ENCODE data around the gene OR6V1. TPM values are rescaled to one million over a fixed set of nuclear protein-coding genes. Genes with fewer than 3 reads are reported as not detected.

OR6V1 gene
- total RNA-seq, 2 donors from 2014 or later, result not detected

- no peaks in the 10 kb centered on the region for H3K9me3 Mint-ChIP-seq
- no peak overlapping the region for H3K27ac Mint-ChIP-seq
Measured at GRCh38 chr7:143005632-143006260, 46.4 kb upstream of the OR6V1 start.

GRCh38 chr7:143008007-143008901 lies 43.9 kb upstream of the OR6V1 start:
- peaks cover 8% of the 10 kb centered on the region for H3K27me3 ChIP-seq (ENCODE audit: control insufficient read depth, insufficient read depth, low read length, poor library complexity, severe bottlenecking)
- WGBS, 2 experiments (ENCODE audit: insufficient coverage in 1 of 2, insufficient read length in 1 of 2), result 52 to 71% methylated on average over 17 to 23 of the region's 24 CpGs
- no peaks in the 10 kb centered on the region for H3K9me3 Mint-ChIP-seq
- H3K9me3 ChIP-seq (ENCODE audit: control insufficient read depth, low read length), result no peaks in the 10 kb centered on the region
- DNase-seq, result peak; percentile 96
- no peaks in the 10 kb centered on the region for H3K36me3 Mint-ChIP-seq (ENCODE audit: low read depth)
- H3K27ac ChIP-seq (ENCODE audit: low read depth, low read length), result no peak overlapping the region
- H3K9ac ChIP-seq (ENCODE audit: extremely low read depth, low read length, poor library complexity, severe bottlenecking), result no peak overlapping the region
- no peak overlapping the region for H3K4me3 Mint-ChIP-seq
- peaks cover 1% of the 10 kb centered on the region for H3K4me1 Mint-ChIP-seq
- H3K36me3 ChIP-seq (ENCODE audit: control insufficient read depth, insufficient read depth, low read length), result no peaks in the 10 kb centered on the region
- H3K27ac Mint-ChIP-seq, result no peak overlapping the region
- no peaks in the 10 kb centered on the region for H3K4me1 ChIP-seq (ENCODE audit: control insufficient read depth, insufficient read depth, low read length)
- TF ChIP-seq CTCF (conservative IDR thresholded peaks at IDR 0.05), result peak; percentile 97
- no peak overlapping the region for H3K4me3 ChIP-seq (ENCODE audit: low read length)
- peaks cover 14% of the 10 kb centered on the region for H3K27me3 Mint-ChIP-seq (ENCODE audit: insufficient read depth)

More at GRCh38 chr7:143005632-143006260, 46.4 kb upstream of the OR6V1 start:
- Mint-ChIP-seq H3K4me1 (peaks cover 1% of the 10 kb centered on the region), H3K4me3 (no peak overlapping the region), H3K36me3 (ENCODE audit: low read depth) (no peaks in the 10 kb centered on the region), H3K27me3 (ENCODE audit: insufficient read depth) (peaks cover 12% of the 10 kb centered on the region)
- no peak for TF ChIP-seq CTCF (conservative IDR thresholded peaks at IDR 0.05)
- Histone ChIP-seq H3K27me3 (ENCODE audit: control insufficient read depth, insufficient read depth, low read length, poor library complexity, severe bottlenecking) (peaks cover 8% of the 10 kb centered on the region), H3K4me3 (ENCODE audit: low read length) (no peak overlapping the region), H3K36me3 (ENCODE audit: control insufficient read depth, insufficient read depth, low read length) (no peaks in the 10 kb centered on the region), H3K9ac (ENCODE audit: extremely low read depth, low read length, poor library complexity, severe bottlenecking) (no peak overlapping the region), H3K9me3 (ENCODE audit: control insufficient read depth, low read length) (no peaks in the 10 kb centered on the region), H3K4me1 (ENCODE audit: control insufficient read depth, insufficient read depth, low read length) (no peaks in the 10 kb centered on the region), H3K27ac (ENCODE audit: low read depth, low read length) (no peak overlapping the region)
- WGBS, 2 experiments (ENCODE audit: insufficient coverage in 1 of 2, insufficient read length in 1 of 2), result 90% methylated on average over 4 to 6 of the region's 6 CpGs
- no peak for DNase-seq

- Histone ChIP-seq H3K27me3 (ENCODE audit: control insufficient read depth, insufficient read depth, low read length, poor library complexity, severe bottlenecking) (no peaks in the 10 kb centered on the region), H3K4me3 (ENCODE audit: low read length) (no peak overlapping the region), H3K9me3 (ENCODE audit: control insufficient read depth, low read length) (no peaks in the 10 kb centered on the region), H3K27ac (ENCODE audit: low read depth, low read length) (no peak overlapping the region), H3K4me1 (ENCODE audit: control insufficient read depth, insufficient read depth, low read length) (peaks cover 3% of the 10 kb centered on the region), H3K9ac (ENCODE audit: extremely low read depth, low read length, poor library complexity, severe bottlenecking) (no peak overlapping the region), H3K36me3 (ENCODE audit: control insufficient read depth, insufficient read depth, low read length) (no peaks in the 10 kb centered on the region)
- no peak for TF ChIP-seq CTCF (conservative IDR thresholded peaks at IDR 0.05)
- DNase-seq, result no peak
- 93 to 100% methylated on average over 3 to 7 of the region's 7 CpGs for WGBS, 2 experiments (ENCODE audit: insufficient coverage in 1 of 2, insufficient read length in 1 of 2)
- H3K4me1 Mint-ChIP-seq, result no peaks in the 10 kb centered on the region
- H3K27ac Mint-ChIP-seq, result no peak overlapping the region
- no peaks in the 10 kb centered on the region for H3K9me3 Mint-ChIP-seq
- no peaks in the 10 kb centered on the region for H3K36me3 Mint-ChIP-seq (ENCODE audit: low read depth)
- H3K27me3 Mint-ChIP-seq (ENCODE audit: insufficient read depth), result peaks cover 13% of the 10 kb centered on the region
- no peak overlapping the region for H3K4me3 Mint-ChIP-seq
Measured at GRCh38 chr7:143012001-143012400, 40.1 kb upstream of the OR6V1 start.
